PFSK-1 (cell line): Measurements from ENCODE around the gene TAMM41.

Experiments
- FOXP2 ChIP-seq: optimal IDR thresholded peaks from 2 replicates; pipeline ENCODE3; 2011; ENCODE audit warnings: borderline replicate concordance, control low read depth, inconsistent platforms; ENCODE audit not compliant: insufficient read depth; ENCODE audit errors: extremely low read length, extremely low read depth
- POLR2AphosphoS5 ChIP-seq: IDR thresholded peaks from 2 replicates; pipeline ENCODE4 v1.6.1; 2012; ENCODE audit warnings: low read depth, mild to moderate bottlenecking, control low read depth, low read length, moderate library complexity
- SIN3A ChIP-seq: IDR thresholded peaks from 2 replicates; pipeline ENCODE4 v1.6.1; 2012; ENCODE audit warnings: mild to moderate bottlenecking, low read length, moderate library complexity, borderline replicate concordance; ENCODE audit not compliant: insufficient read depth
- TAF1 ChIP-seq: IDR thresholded peaks from 2 replicates; pipeline ENCODE4 v1.6.1; 2012; ENCODE audit warnings: low read length, control low read depth, borderline replicate concordance; ENCODE audit not compliant: insufficient read depth
- TF ChIP-seq, protein P1 (sequence below), 2 experiments: IDR thresholded peaks; 2 replicates each; pipeline versions ENCODE4 v1.6.1 to v1.8.0; 2011 to 2012; ENCODE audit warnings: low read depth in 2 of 2, low read length in 2 of 2, control low read depth in 1 of 2, inconsistent platforms in 1 of 2, mild to moderate bottlenecking in 1 of 2, moderate library complexity in 1 of 2; ENCODE audit not compliant: insufficient read depth in 1 of 2

Gene TAMM41

DNA sequence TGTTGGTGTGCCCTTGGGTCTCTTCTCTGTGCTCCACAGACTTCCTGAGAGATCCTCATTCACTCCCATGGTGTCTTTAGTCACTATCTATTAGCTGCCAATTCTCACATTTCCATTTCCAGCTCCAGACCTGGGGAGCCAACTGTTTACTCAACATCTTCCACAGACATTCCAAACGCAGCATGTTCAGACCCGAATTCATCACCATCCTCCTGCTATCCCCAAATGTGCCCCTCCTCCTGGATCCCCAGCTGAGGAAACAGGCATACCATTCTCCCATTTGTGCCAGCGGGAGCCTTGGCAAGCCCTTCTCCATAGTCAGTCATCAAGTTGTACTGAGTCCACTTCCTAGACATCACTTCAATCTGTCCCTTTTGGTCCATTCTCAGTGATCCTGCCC lies 67.1 kb downstream of the TAMM41 start:
- TF ChIP-seq TAF1 (no peak), FOXP2 (no peak), SIN3A (no peak), POLR2AphosphoS5 (no peak)
- TF ChIP-seq, protein P1, sequence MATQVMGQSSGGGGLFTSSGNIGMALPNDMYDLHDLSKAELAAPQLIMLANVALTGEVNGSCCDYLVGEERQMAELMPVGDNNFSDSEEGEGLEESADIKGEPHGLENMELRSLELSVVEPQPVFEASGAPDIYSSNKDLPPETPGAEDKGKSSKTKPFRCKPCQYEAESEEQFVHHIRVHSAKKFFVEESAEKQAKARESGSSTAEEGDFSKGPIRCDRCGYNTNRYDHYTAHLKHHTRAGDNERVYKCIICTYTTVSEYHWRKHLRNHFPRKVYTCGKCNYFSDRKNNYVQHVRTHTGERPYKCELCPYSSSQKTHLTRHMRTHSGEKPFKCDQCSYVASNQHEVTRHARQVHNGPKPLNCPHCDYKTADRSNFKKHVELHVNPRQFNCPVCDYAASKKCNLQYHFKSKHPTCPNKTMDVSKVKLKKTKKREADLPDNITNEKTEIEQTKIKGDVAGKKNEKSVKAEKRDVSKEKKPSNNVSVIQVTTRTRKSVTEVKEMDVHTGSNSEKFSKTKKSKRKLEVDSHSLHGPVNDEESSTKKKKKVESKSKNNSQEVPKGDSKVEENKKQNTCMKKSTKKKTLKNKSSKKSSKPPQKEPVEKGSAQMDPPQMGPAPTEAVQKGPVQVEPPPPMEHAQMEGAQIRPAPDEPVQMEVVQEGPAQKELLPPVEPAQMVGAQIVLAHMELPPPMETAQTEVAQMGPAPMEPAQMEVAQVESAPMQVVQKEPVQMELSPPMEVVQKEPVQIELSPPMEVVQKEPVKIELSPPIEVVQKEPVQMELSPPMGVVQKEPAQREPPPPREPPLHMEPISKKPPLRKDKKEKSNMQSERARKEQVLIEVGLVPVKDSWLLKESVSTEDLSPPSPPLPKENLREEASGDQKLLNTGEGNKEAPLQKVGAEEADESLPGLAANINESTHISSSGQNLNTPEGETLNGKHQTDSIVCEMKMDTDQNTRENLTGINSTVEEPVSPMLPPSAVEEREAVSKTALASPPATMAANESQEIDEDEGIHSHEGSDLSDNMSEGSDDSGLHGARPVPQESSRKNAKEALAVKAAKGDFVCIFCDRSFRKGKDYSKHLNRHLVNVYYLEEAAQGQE (IDR thresholded peaks at IDR 0.05; ENCODE audit: insufficient read depth in 1 of 2, low read depth in 2 of 2, low read length in 2 of 2): no peak

DNA sequence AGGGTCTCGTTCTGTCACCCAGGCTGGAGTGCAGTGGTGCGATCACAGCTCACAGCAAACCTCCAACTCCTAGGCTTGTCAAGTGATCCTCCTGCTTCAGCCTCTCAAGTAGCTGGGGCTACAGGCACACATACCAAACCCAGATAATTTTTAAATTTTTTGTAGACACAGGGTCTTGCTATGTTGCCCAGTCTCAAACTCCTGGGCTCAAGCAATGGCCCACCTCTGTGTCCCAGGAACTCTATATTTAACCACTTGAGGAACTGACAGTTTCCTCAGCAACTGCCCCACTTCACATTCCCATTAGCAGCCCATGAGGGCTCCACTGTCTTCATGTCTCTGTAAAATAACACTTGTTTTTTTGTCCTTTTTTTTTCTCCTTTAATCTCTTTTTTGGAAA lies 68.4 kb downstream of the TAMM41 start:
- no peak for TF ChIP-seq SIN3A
- TF ChIP-seq, protein P1 (IDR thresholded peaks at IDR 0.05; ENCODE audit: insufficient read depth in 1 of 2, low read depth in 2 of 2, low read length in 2 of 2): no peak
- TF ChIP-seq POLR2AphosphoS5: no peak
- TF ChIP-seq FOXP2: no peak
- TF ChIP-seq TAF1: no peak

DNA sequence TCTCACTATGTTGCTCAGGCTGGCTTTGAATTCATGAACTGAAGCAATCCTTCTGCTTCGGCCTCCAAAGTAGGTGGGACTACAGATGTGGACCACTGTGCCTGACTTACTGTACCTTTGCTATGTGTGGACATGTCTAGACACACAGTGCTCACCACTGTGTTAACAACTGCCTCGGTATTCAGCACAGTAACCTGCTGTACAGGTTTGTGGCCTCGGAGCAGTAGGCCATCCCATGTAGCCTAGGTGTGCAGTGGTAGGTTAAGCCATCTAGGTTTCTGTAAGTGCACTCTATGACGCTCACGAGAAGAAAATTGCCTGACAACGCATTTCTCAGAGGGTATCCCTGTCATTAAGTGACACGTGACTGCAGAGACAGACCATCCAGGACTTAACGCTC lies 70.3 kb downstream of the TAMM41 start:
- TF ChIP-seq, protein P1 (IDR thresholded peaks at IDR 0.05; ENCODE audit: insufficient read depth in 1 of 2, low read depth in 2 of 2, low read length in 2 of 2): no peak
- TF ChIP-seq SIN3A (no peak), FOXP2 (no peak), TAF1 (no peak), POLR2AphosphoS5 (no peak)

DNA sequence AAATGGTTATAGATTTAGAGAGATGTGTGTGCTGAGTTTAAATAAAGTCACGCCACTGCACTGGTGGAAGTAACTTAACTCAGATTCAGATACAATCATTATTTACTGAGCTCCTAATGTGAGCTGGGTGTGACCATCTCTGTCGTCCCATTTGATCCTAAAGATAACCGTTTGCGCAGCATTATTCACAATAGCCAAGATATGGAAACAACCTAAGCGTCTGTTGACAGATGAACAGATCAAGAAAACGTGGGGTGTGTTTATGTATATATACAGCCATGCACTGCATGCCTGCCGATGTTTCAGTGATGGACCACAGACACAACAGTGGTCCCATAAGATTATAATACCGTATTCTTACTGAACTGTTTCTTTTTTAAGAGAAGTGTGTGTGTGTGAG lies 71.2 kb downstream of the TAMM41 start:
- no peak for TF ChIP-seq FOXP2
- TF ChIP-seq POLR2AphosphoS5: no peak
- no peak for TF ChIP-seq TAF1
- TF ChIP-seq SIN3A: no peak
- TF ChIP-seq, protein P1 (IDR thresholded peaks at IDR 0.05; ENCODE audit: insufficient read depth in 1 of 2, low read depth in 2 of 2, low read length in 2 of 2): no peak
